Activated gamma-delta T cell treated with Interleukin-2 at 50 U/mL for 16 hours (primary cell): Measurements from ENCODE around the gene MOB3A.
"Not testable (repeated sequence)": the region's sequence is repeated elsewhere in the genome, so short reads cannot be mapped to it uniquely, and the experiment has no call there.

Experiments
- DNase-seq: peaks from one replicate; pipeline ENCODE4 v3.0.0-alpha.2; 2020

The MOB3A gene

GRCh38 chr19:2044709-2045500 lies 51.2 kb downstream of the MOB3A start:
- no peak for DNase-seq

DNA sequence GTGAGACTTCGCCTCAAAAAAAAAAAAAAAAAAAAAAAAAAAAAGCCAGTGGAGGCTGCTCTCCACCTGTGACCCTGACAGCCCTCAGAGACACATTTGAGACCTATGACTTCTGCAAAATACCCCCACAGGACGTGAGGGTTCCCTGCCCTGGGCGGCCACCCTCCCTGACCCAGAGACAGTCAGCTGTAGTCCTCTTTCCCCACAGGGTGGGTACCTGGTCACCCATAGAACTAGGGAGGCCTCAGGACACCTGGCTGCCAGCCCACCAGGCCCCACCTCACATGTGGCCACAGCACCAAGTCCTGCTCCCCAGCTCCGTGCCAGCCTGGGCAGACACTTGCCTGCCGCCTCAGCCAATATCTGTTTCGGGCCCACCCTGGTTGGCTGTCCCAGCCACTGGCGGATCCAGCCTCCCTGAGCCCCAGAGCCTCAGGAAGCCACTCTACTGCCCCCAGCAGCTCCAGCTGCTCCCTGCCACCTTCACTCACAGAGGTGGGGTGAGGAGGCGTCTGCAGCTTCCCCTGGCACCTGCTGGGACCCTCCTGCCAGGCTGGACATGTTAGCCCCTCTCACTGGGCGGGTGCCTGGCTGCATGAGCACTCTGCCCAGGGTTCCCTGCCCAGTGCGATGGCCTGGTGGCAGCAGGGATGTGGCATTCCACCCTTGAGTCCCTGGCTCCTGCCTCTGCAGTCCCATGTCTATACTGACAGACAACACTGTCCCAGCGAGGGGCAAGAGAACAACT lies 52.0 kb downstream of the MOB3A start:
- peak; percentile 6 for DNase-seq

DNA sequence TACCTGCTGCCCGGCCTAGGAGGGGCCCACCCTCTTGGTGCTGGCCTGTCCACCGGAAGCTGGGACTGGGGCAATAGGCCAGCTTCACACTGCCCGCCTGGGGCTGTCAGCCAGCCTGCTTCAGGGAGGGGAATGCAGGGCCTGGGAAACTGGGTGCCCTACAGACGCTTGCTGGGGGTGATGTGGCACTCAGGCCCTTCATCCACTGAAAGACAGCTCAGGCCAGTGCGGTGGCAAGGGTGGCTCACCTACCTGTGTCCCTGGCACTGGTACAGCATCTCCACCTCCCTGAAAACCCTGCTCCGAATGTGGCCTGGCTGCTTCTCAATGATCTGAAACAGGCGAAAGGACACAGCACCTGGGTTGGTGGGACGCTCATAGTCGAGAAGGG lies 52.9 kb downstream of the MOB3A start:
- DNase-seq: no peak

DNA sequence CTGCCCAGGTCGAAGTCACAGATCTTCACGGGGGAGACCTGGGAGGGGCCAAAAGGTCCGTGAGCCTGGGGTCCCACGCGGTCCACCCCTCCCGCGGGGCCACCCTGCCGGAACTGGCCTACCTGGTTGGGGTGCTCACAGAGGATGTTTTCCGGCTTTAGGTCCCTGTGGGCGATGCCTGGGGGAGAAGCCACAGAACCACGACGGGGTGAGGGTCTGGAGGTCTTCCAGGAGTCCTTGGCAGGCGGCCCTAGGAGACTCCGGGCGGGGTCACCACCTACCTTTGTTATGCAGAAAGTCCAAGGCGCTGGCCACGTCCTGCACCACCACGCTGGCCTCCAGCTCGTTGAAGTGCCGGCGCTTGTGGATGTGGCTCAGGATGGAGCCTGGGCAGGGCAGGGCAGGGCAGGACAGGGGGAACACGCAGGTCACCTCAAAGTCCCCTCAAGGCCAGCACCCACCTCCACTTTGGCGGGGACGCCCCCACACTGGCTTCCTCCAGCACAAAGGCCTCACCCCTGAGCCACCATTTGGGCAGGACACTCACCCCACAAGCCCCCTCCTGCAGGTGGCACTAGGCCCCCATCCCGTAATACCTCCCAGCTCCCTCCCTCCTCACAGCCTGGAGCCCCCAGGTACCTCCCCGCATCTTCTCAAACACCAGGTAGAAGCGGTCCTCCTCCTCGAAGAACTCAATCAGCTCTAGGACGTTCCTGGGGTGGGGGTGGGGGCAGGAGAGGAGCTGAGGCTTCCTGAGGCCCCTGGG lies 53.5 kb downstream of the MOB3A start:
- no peak for DNase-seq

GRCh38 chr19:2041683-2042484 lies 54.2 kb downstream of the MOB3A start:
- peak; percentile 99 for DNase-seq

- DNase-seq: no peak
These were observed 54.8 kb downstream of the MOB3A start for GRCh38 chr19:2041433-2041682.

GRCh38 chr19:2040647-2041432 lies 55.3 kb downstream of the MOB3A start:
- DNase-seq: no peak

DNA sequence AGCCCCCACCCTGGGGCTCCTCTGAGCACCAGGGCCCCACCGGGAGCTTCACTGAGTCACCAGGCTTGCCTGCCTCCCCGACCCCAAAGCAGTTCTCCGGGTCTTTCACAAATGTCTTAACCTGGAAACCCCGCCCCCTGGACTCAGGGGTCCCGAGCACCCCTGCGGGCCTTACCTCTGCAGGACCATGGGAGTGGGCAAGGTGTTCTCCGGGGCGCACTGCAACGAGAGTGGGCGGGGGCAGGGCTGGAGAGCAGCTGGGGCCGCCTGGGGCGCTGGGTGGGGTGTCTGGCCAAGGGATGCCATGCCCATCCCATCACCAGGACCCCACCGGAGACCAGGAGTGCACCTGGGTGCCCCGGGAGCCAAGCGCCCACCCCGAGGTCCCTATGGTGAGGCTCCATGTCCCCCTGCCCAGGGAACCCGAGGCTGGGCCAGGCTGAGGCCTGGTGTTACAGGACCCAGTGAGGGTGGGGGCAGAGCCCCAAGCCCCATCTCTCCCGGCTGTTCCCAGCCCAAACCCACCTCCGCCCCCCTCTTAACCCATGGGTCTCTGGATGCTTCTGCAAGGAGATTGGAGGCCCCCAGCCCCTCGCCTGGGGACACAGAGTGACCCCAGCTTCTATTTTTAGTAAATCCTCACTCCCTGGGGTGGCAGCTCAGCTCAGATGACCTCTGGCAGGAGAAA lies 56.0 kb downstream of the MOB3A start:
- DNase-seq: no peak

DNA sequence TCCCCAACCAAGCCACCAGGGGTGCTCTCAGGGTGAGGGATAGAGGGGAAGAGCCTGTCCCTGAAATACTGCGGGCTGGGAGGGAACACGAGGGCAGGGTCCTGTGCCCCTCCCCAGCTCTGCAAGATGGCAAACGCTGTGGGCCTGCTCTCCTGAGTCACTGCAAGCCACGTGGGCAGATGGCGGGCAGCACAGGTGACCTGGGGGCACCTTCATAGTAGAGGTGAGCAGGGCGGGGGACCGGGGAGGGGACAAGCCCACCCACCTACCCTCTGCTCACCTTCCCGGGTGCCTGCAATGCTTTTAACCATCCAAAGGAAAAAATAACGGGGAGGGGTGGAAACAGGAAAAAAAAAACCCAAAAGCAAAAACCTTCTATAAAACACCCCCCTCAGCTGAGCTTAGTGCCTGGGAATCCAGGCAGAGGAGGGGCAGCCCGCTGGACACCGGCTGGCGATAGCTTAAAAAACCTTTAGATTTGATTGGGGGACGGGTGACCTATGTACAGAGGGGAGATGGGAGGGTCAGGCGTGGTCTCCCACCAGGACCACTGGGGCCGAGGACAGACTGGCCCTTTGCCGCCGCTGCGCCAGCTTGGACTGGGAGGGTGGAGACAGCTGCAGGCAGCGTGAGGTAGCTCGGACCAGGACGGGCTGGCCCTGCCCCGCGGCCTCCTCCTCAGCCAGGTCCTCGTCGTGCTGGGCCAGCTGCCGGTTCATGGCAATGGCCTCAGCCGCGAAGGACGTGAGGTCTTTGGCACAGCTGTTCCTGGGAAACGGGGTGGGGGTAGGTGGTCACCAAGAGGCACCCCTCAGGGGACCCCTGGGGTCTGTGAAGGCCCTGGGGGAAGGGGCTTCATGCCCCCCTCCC lies 56.8 kb downstream of the MOB3A start:
- DNase-seq: no peak

DNA sequence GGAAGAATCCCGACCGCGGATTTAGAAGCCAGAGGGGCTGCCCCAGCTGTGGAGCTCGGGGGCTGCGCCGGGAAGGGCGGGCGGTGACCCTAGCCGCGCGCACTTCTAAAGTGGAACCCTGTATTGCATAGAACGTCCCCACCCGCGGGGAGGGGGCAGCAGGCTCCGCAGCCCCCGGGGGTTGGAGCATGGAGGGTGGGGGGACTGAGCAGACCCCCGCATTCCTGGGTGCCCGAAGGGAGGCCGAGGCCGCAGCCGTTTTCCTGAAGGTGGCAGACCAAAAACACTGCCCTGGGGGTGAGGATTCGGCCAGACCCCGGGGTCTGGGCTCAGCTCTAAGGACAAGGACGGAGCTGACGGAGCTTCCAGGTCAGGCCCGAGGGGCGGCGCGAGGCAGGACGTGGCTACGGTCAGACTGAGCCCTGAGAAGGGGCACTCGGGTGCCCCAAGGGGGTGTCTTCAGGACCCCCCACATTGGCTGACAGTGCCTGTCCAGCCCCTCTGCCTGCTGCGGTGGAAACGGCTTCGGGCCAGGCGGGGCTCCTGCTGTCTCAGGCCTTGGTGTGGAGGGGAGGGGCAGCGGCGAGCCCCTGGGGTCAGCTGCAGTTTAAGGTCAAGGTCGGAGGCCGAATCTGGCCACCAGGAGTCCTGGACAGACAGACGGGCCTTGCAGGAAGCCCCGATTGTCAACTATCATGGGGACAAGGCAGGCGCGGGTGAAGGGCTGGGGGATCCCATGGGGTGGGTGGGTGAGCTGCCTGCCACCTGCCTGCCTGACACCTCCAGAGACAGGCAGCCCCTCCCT lies 57.6 kb downstream of the MOB3A start:
- DNase-seq: no peak

GRCh38 chr19:2037651-2038255 lies 58.4 kb downstream of the MOB3A start:
- DNase-seq: no peak

- no peak for DNase-seq
These were observed 59.7 kb downstream of the MOB3A start for GRCh38 chr19:2036424-2036823.

DNA sequence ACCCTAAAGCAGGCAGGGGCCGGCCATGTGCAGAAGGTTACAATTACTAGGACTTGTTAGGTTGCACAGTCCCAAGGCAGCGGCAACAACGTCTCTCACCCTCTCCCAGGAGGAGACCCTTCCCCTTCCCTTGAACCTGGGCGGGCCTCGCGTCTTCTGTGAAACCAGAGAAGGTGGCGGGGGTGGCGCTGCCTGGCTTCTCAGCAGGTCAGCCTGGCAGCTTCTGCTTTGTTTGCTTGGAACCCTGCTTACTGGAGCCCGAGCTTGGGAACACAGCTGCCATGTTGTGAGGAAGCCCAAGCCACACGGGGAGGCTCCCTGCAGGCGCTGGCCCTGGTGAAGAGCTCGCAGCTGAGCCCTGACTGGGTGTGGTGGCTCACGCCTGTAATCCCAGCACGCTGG lies 60.5 kb downstream of the MOB3A start:
- DNase-seq: no peak

DNA sequence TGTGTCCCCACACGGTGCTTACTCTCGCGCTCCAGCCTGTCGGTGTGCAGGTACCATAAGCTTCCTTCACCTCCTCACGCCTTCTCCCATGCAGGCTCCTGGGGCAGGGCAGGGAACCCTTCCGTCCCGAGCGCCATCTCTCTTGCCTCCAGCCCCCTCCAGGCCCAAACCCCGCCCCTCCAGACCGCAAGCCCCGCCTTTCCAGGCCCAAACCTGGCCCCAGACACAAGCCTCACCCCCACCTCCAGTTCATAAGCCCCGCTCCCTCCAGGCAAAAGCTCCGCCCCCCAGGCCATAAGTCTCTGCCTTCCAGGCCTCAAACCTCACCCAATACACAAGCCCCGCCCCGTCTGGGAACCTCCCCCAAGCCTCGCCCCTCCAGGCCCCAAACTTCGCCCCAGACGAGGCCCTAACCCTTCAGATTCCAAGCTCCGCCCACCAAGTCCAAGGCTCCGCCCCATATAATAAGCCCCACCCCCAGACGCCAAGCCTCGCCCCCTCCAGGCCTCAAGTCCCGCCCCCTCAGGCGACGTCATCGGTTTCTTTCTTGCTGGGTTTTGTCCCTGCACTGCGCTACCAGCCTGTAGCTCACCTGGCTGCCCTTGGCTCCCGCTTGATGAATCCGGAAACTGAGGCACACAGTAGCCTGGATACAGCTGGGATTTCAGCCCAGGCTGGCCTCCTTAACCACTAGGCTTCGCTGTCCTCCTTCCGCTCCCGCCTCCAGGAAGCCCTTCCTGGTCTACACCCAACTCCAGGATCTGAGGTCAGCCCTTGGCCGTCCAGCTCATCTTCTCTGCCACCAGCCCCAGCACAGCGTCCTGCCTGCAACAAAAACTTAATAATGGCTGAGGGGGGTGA lies 61.2 kb downstream of the MOB3A start:
- peak; percentile 44 for DNase-seq

GRCh38 chr19:2034253-2034652 lies 61.9 kb downstream of the MOB3A start:
- not testable (repeated sequence) for DNase-seq

- DNase-seq: no peak
These were observed 62.3 kb downstream of the MOB3A start for GRCh38 chr19:2033825-2034159.

- DNase-seq: no peak
These were observed 62.9 kb downstream of the MOB3A start for GRCh38 chr19:2033115-2033824.
